Measurements from ENCODE around the gene EMSY. TPM values are rescaled to one million over a fixed set of nuclear protein-coding genes. Genes with fewer than 3 reads are reported as not detected.
A peak's percentile ranks its signal among the peaks of the same experiment; 100 is the strongest.

Gene EMSY
- total and polyA plus RNA-seq, 11 donors: 5.8 to 37.6 (median 16.6) TPM

DNA sequence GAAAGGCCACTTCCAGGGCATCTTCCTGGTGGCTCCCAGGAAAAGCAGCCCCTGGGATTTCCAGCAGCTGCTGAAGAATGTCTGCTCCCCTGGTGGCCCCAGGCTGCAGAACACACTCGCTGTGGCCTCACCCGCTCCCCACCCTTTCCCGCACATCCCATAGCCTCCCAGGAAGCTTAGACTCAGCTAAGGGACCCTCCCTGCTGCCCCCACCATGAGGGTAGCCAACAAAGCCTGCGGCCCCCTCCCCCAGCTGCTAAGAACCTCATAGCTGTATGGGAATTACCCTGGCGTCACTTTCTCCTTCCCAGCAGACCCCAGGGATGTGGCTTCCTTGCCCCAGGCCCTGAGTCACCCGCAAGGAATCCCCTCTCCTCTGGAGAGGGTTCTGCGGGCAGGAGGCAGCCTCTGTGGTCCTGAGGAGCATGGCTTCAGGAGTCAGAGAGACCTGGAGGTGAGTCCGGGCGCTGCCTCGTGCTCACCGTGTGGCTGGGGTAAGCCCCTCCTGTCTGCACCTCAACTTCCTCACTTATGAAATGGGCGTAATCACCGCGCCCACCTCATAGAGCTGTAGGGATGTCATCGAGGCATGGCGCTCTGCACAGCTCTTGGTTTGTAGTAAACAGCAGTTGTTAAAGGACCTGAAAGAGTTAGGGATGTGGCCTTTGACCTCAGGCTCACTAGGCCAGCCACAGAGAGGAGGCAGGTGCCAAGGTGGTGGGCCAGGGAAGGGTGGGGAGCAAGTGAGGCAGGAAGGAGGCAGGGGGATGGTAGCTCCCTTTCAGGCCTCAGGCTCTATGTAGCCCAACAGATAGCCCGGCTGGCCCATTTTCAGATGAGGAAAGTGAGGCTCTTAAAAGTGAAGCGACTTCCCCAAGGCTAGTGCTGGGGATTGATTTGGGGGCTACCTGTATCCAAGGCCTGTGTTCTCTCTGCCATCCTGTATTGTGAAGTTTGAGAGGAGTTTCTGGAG is 154.5 kb downstream of the EMSY start:
- H3K36me3 ChIP-seq: no peaks in the 10 kb centered on the region
- intact Hi-C loops (cut with DNase I): loop anchor here in 9 of 10 donors (2.0 to 5.0 kb wide), 4 partner anchors 53 to 83 kb away; partner anchors contain the start of gene LRRC32 (in 1 of the 9)
- peaks cover 3 to 40% (median 26%) of the 10 kb centered on the region in 12 donors for H3K4me1 ChIP-seq
- no peak overlapping the region for H3K4me3 ChIP-seq
- H3K27me3 ChIP-seq: no peaks in the 10 kb centered on the region
- peak overlapping the region in 7 of 12 donors; percentile 1 to 53 (median 19) for H3K27ac ChIP-seq
- H3K9me3 ChIP-seq: no peaks in the 10 kb centered on the region
- ATAC-seq (peak in 1 of 4 donors; percentile 7), DNase-seq (peak in 1 of 5 donors; percentile 54)
- TF ChIP-seq, protein P1, sequence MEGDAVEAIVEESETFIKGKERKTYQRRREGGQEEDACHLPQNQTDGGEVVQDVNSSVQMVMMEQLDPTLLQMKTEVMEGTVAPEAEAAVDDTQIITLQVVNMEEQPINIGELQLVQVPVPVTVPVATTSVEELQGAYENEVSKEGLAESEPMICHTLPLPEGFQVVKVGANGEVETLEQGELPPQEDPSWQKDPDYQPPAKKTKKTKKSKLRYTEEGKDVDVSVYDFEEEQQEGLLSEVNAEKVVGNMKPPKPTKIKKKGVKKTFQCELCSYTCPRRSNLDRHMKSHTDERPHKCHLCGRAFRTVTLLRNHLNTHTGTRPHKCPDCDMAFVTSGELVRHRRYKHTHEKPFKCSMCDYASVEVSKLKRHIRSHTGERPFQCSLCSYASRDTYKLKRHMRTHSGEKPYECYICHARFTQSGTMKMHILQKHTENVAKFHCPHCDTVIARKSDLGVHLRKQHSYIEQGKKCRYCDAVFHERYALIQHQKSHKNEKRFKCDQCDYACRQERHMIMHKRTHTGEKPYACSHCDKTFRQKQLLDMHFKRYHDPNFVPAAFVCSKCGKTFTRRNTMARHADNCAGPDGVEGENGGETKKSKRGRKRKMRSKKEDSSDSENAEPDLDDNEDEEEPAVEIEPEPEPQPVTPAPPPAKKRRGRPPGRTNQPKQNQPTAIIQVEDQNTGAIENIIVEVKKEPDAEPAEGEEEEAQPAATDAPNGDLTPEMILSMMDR (IDR thresholded peaks at IDR 0.05): no peak
- no peak for TF ChIP-seq POLR2A (IDR thresholded peaks at IDR 0.05)
- WGBS, 4 donors: 79 to 87% (median 82%) methylated on average over 14 to 18 of the region's 18 CpGs

DNA sequence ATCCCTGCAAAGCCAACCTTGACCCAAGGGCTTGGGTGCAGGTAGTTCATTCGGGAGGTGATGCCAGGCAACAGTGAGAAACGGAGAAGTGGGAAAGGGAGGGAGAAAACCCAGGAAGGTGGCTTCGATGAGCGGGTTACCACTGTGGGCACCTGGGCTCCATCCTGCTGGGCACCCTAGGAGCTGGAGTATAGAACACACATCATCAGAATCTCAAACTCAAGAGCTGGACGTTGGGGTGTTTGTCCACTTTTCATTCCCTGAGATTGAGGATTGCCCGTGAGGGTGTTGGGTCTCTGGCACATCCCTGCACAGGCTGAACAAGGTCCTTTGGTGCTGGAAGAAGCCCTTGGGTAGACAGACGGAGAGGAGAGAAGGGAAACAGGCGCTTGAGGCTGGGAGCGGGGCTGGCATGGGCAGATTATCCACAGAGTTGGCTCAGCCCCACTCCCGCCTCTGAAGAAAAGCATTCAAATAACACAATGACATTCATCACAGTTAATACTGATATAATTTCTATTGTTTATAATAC is 155.4 kb downstream of the EMSY start:
- Histone ChIP-seq H3K4me3 (no peak overlapping the region), H3K27ac (peak overlapping the region in 1 of 12 donors; percentile 3), H3K9me3 (no peaks in the 10 kb centered on the region), H3K4me1 (peaks cover 11 to 49% (median 33%) of the 10 kb centered on the region in 12 donors), H3K36me3 (no peaks in the 10 kb centered on the region), H3K27me3 (no peaks in the 10 kb centered on the region)
- 92 to 93% (median 92%) methylated on average over 10 of the region's 10 CpGs for WGBS, 4 donors
- ATAC-seq (no peak), DNase-seq (no peak)
- TF ChIP-seq, protein P1 (IDR thresholded peaks at IDR 0.05): no peak
- TF ChIP-seq POLR2A (IDR thresholded peaks at IDR 0.05): no peak
- intact Hi-C loops (cut with DNase I): loop anchor here in 2 of 10 donors (5.0 kb wide), 2 partner anchors 52 to 72 kb away; partner anchors contain the start of gene LRRC32 (in 1 of the 2)

DNA sequence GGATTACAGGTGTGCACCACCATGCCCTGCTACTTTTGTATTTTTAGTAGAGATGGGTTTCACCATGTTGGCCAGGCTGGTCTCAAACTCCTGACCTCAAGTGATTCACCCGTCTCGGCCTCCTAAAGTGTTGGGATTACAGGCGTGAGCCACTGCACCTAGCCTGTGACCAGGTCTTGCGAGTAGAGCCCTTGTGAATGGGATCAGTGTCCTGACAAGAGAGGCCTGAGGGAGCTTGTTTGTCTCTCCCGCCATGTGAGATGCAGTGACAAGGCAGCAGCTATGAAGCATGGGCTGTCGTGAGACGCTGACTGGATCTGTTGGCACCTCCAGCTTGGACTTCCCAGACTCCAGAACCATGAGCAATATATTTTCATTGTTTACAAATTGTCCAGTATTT is 156.5 kb downstream of the EMSY start:
- peak overlapping the region in 5 of 12 donors; percentile 12 to 85 (median 74) for H3K27ac ChIP-seq
- 82 to 97% (median 90%) methylated on average over 4 to 7 of the region's 7 CpGs for WGBS, 4 donors
- intact Hi-C loops (cut with DNase I): loop anchor here in 2 of 10 donors (5.0 kb wide), 2 partner anchors 51 to 71 kb away; partner anchors contain the start of gene LRRC32 (in 1 of the 2)
- H3K4me3 ChIP-seq: no peak overlapping the region
- H3K4me1 ChIP-seq: peaks cover 11 to 59% (median 42%) of the 10 kb centered on the region in 12 donors
- no peak for TF ChIP-seq POLR2A (IDR thresholded peaks at IDR 0.05)
- TF ChIP-seq, protein P1 (IDR thresholded peaks at IDR 0.05): no peak
- H3K36me3 ChIP-seq: no peaks in the 10 kb centered on the region
- DNase-seq (peak in 2 of 5 donors; percentile 12 to 21), ATAC-seq (no peak)
- no peaks in the 10 kb centered on the region for H3K9me3 ChIP-seq
- no peaks in the 10 kb centered on the region for H3K27me3 ChIP-seq

DNA sequence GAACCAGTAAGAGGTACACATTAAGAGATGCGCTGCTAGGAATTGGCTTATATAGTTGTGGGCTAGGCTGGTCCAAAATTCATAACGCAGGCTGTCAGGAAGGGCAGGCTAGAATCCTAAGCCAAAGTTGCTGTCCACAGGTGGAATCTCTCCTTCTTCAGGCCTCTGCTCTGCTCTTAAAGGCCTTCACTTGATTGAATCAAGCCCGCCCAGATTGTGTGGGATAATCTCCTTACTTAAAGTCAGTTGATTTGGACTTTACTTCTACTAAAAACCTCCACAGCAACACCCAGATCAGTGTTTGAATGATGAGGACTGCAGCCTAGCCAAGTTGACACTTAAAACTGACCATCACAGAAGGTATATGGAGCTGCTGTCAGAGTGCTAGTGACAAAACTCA is 156.9 kb downstream of the EMSY start:
- DNase-seq (no peak), ATAC-seq (no peak)
- Histone ChIP-seq H3K36me3 (no peaks in the 10 kb centered on the region), H3K4me3 (no peak overlapping the region), H3K4me1 (peaks cover 11 to 63% (median 42%) of the 10 kb centered on the region in 12 donors), H3K27ac (peak overlapping the region in 9 of 12 donors; percentile 12 to 85 (median 75)), H3K9me3 (no peaks in the 10 kb centered on the region), H3K27me3 (no peaks in the 10 kb centered on the region)
- intact Hi-C loops (cut with DNase I): loop anchor here in 2 of 10 donors (5.0 kb wide), 2 partner anchors 51 to 71 kb away; partner anchors contain the start of gene LRRC32 (in 1 of the 2)
- TF ChIP-seq, protein P1 (IDR thresholded peaks at IDR 0.05): no peak
- no peak for TF ChIP-seq POLR2A (IDR thresholded peaks at IDR 0.05)
- 59 to 89% (median 65%) methylated on average over 3 of the region's 3 CpGs for WGBS, 4 donors
